Transverse colon (tissue), 4 donors: ENCODE measurements around the gene DEUP1. TPM values are rescaled to one million over a fixed set of nuclear protein-coding genes. Genes with fewer than 3 reads are reported as not detected.
"Not testable (repeated sequence)": the region's sequence is repeated elsewhere in the genome, so short reads cannot be mapped to it uniquely, and the experiment has no call there.

ENCODE experiments used
- DNase-seq: peaks from one replicate; pipeline ENCODE4 v3.0.0-alpha.2; 2019
- H3K27ac ChIP-seq, 4 donors: fragments of 200-600 bp; sonication (generic); 2 replicates each; pipeline ENCODE4 v1.5.1; 2016 to 2018; ENCODE audit warnings: inconsistent platforms in 4 of 4
- H3K27me3 ChIP-seq: fragments of 200-600 bp; sonication (generic); 2 replicates; pipeline ENCODE4 v1.5.1; 2017; ENCODE audit warnings: inconsistent platforms
- H3K36me3 ChIP-seq, 4 donors: fragments of 200-600 bp; sonication (generic); 2 replicates each; pipeline ENCODE4 v1.5.1; 2017 to 2019; ENCODE audit warnings: inconsistent platforms in 4 of 4
- H3K4me1 ChIP-seq, 4 donors: fragments of 200-600 bp; sonication (generic); 2 replicates each; pipeline ENCODE4 v1.5.1; 2017 to 2020; ENCODE audit warnings: inconsistent platforms in 4 of 4
- H3K4me3 ChIP-seq, 4 donors: fragments of 200-600 bp; sonication (generic); 1 replicate in 1 of 4; 2 replicates in 3 of 4; pipeline versions ENCODE4 v1.5.1 to v1.6.1; 2017 to 2019; ENCODE audit warnings: inconsistent platforms in 4 of 4
- H3K9me3 ChIP-seq, 2 donors: fragments of 200-600 bp; sonication (generic); 2 replicates each; pipeline ENCODE4 v1.5.1; 2017 to 2019; ENCODE audit warnings: inconsistent platforms in 2 of 2
- EP300 ChIP-seq: sonication (generic); formaldehyde crosslinking; IDR thresholded peaks from one replicate; pipeline ENCODE4 v1.6.1; 2017; ENCODE audit warnings: antibody characterized with exemption, low read depth
- POLR2A ChIP-seq: fragments of 450-650 bp; IDR thresholded peaks from one replicate; pipeline ENCODE4 v1.6.1; 2016; ENCODE audit warnings: antibody characterized with exemption, mild to moderate bottlenecking, moderate library complexity
- POLR2AphosphoS5 ChIP-seq, 3 donors: sonication (generic); formaldehyde crosslinking; IDR thresholded peaks; one replicate each; pipeline ENCODE4 v1.6.1; 2016; ENCODE audit warnings: antibody characterized with exemption in 3 of 3
- WGBS, 2 donors: methylation state at CpG; one replicate each; pipeline ENCODE4 v1.1.5; 2018; ENCODE audit warnings: low coverage in 1 of 2; 5-methylcytosine and 5-hydroxymethylcytosine counted together
- in situ Hi-C, 4 donors: fragments of 200-750 bp; cut with MboI; loops; one replicate each; pipeline versions ENCODE4 v1.15.0 to v1.15.1; 2017; ENCODE audit warnings: low sequenced_read_pairs in 3 of 4, low pct_ligation_motif_present in 1 of 4, low pct_unique_long_range_greater_than_20kb in 1 of 4
- intact Hi-C: fragments of 100-400 bp; cut with DNase I; formaldehyde crosslinking; loops from one replicate; pipeline ENCODE4 v1.15.1; 2023; ENCODE audit warnings: low total_unique reads
- total RNA-seq, 4 donors: library from RNA; depleted of rRNA; stranded (reverse); fragments of >200 nt; gene quantifications; one replicate each; pipeline ENCODE4 v1.1.0, GENCODE V29; 2016
- TF ChIP-seq, protein P1 (sequence below), 5 experiments: fragments of 200-600 bp in 3 of 5; fragments of 450-650 bp in 2 of 5; sonication (generic) in 3 of 5; IDR thresholded peaks; 1 replicate in 2 of 5; 2 replicates in 3 of 5; pipeline ENCODE4 v1.5.1; 2016 to 2017; ENCODE audit warnings: antibody characterized with exemption in 5 of 5, inconsistent platforms in 3 of 5, mild to moderate bottlenecking in 2 of 5, moderate library complexity in 1 of 5

DEUP1 gene
- total RNA-seq, 4 donors from 2014 or later: not detected

DNA sequence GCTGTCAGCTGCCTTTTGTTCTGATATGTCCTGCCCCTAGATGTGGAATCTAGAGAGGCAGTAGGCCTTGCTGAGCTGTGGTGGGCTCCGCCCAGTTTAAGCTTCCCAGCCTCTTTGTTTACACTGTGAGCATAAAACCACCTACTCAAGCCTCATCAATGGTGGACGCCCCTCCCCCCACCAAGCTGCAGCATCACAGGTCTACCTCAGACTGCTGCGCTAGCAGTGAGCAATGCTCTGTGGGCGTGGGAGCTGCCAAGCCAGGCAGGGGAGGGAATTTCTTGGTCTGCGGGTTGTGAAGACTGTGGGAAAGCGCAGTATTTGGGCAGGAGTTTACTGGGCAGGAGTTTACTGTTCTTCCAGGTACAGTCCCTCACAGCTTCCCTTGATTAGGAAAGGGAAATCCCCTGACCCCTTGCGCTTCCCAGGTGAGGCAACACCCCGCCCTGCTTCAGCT, 114.1 kb downstream of the DEUP1 start:
- in situ Hi-C loops (no loop called here), intact Hi-C loops (no loop called here)
- TF ChIP-seq, protein P1, sequence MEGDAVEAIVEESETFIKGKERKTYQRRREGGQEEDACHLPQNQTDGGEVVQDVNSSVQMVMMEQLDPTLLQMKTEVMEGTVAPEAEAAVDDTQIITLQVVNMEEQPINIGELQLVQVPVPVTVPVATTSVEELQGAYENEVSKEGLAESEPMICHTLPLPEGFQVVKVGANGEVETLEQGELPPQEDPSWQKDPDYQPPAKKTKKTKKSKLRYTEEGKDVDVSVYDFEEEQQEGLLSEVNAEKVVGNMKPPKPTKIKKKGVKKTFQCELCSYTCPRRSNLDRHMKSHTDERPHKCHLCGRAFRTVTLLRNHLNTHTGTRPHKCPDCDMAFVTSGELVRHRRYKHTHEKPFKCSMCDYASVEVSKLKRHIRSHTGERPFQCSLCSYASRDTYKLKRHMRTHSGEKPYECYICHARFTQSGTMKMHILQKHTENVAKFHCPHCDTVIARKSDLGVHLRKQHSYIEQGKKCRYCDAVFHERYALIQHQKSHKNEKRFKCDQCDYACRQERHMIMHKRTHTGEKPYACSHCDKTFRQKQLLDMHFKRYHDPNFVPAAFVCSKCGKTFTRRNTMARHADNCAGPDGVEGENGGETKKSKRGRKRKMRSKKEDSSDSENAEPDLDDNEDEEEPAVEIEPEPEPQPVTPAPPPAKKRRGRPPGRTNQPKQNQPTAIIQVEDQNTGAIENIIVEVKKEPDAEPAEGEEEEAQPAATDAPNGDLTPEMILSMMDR (IDR thresholded peaks at IDR 0.05): no peak
- no peaks in the 10 kb centered on the region for H3K9me3 ChIP-seq
- H3K27me3 ChIP-seq: no peaks in the 10 kb centered on the region
- WGBS, 2 donors: 73% methylated on average over 8 of the region's 8 CpGs; no CpG with 5 or more reads in 1 of the 2 donors
- H3K4me3 ChIP-seq: no peak overlapping the region
- no peaks in the 10 kb centered on the region for H3K4me1 ChIP-seq
- no peak for DNase-seq
- H3K36me3 ChIP-seq: no peaks in the 10 kb centered on the region
- H3K27ac ChIP-seq: no peak overlapping the region

DNA sequence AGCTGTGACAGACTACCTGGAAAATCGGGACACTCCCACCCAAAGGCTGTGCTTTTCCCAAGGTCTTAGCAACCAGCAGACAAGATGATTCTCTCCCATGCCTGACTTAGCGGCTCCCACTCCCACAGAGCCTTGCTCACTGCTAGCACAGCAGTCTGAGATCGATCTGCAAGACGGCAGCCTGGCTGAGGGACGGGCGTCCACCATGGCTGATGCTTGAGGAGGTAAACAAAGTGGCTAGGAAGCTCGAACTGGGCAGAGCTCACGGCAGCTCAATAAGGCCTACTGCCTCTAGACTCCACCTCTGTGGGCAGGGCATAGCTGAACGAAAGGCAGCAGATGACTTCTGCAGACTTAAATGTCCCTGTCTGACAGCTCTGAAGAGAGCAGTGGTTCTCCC, 127.7 kb downstream of the DEUP1 start:
- DNase-seq: no peak
- TF ChIP-seq POLR2A (no peak), POLR2AphosphoS5 (IDR thresholded peaks at IDR 0.05) (no peak), EP300 (no peak)
- TF ChIP-seq, protein P1 (IDR thresholded peaks at IDR 0.05): no peak
- Histone ChIP-seq H3K4me1 (no peaks in the 10 kb centered on the region), H3K4me3 (no peak overlapping the region), H3K27me3 (no peaks in the 10 kb centered on the region), H3K27ac (no peak overlapping the region), H3K9me3 (no peaks in the 10 kb centered on the region), H3K36me3 (no peaks in the 10 kb centered on the region)
- intact Hi-C loops (no loop called here), in situ Hi-C loops (no loop called here)
- 93% methylated on average over 7 of the region's 9 CpGs; no CpG with 5 or more reads in 1 of the 2 donors for WGBS, 2 donors

DNA sequence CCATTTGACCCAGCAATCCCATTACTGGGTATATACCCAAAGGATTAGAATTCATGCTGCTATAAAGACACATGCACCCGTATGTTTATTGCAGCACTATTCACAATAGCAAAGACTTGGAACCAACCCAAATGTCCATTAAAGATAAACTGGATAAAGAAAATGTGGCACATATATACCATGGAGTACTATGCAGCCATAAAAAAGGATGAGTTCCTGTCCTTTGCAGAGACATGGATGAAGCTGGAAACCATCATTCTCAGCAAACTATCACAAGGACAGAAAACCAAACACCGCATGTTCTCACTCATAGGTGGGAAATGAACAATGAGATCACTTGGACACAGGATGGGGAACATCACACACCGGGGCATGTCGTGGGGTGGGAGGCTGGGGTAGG, 133.1 kb downstream of the DEUP1 start:
- DNase-seq, H3K36me3 ChIP-seq, H3K27ac ChIP-seq, H3K4me1 ChIP-seq, H3K27me3 ChIP-seq, in situ Hi-C loops, H3K9me3 ChIP-seq, H3K4me3 ChIP-seq: not testable (repeated sequence)
- intact Hi-C loops: loop anchor here (10.0 kb wide), 1 partner anchor 1961 kb away; no protein-coding TSS in a partner anchor
- WGBS, 2 donors: 70 to 88% methylated on average over 4 of the region's 4 CpGs

DNA sequence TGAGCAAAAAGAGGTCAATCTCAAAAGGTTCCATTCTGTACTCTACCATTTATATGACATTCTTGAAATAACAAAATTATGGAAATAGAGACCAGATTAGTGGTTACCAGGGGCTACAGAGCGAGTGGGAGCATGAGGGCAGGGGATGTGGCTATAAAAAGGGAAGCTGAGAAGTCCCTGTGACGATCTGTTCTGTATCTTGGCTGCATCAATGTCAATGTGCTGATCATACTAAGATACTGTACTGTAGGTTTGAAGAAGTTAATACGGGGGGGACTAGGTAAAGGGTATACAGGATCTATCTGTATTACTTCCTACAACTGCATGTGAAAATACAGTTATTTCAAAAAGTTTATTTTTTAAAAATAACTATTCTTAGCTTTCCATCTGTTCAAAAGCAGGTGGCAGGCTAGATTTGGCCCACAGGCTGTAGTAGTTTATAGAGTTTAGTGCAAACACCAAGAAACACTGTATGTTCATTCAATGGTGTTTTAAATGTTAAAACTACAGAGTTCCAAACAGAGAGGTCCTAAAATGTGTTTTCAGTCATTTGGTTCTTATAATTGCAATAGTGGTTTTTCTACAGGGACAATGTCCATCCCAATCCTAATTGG, 134.5 kb downstream of the DEUP1 start:
- H3K4me3 ChIP-seq: no peak overlapping the region
- no peaks in the 10 kb centered on the region for H3K27me3 ChIP-seq
- DNase-seq: no peak
- WGBS, 2 donors: 55 to 80% methylated on average over 2 to 3 of the region's 3 CpGs
- H3K4me1 ChIP-seq: no peaks in the 10 kb centered on the region
- H3K9me3 ChIP-seq: no peaks in the 10 kb centered on the region
- no peaks in the 10 kb centered on the region for H3K36me3 ChIP-seq
- no peak overlapping the region for H3K27ac ChIP-seq
- no peak for TF ChIP-seq POLR2A
- no peak for TF ChIP-seq POLR2AphosphoS5 (IDR thresholded peaks at IDR 0.05)
- TF ChIP-seq, protein P1 (IDR thresholded peaks at IDR 0.05): no peak
- no peak for TF ChIP-seq EP300
- in situ Hi-C loops: no loop called here
- intact Hi-C loops: loop anchor here (10.0 kb wide), 1 partner anchor 1960 kb away; no protein-coding TSS in a partner anchor

DNA sequence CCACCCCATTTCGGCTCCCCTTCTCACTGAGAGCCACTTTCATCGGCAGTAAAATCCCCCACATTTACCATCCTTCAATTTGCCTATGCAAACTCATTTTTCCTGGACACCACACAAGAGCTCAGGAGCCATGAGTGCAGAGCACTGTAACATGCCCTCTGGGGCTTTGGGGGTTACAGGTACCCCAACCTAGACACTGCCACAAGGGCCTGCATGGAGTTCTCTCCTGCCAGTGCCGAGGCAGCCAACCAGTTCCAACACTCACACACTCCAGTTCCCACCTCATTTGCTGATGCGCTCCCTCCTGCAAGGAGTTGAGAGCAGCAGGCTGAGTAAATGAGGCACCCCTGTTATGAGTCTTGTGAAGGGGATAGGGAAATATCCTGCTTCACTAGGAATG, 136.5 kb downstream of the DEUP1 start:
- in situ Hi-C loops (no loop called here), intact Hi-C loops (loop anchor here (10.0 kb wide), 1 partner anchor 1958 kb away; no protein-coding TSS in a partner anchor)
- H3K27me3 ChIP-seq: no peaks in the 10 kb centered on the region
- H3K36me3 ChIP-seq: no peaks in the 10 kb centered on the region
- H3K27ac ChIP-seq: no peak overlapping the region
- no peak overlapping the region for H3K4me3 ChIP-seq
- DNase-seq: no peak
- no peaks in the 10 kb centered on the region for H3K9me3 ChIP-seq
- 84% methylated on average over 3 to 4 of the region's 4 CpGs for WGBS, 2 donors
- no peak for TF ChIP-seq POLR2AphosphoS5 (IDR thresholded peaks at IDR 0.05)
- no peak for TF ChIP-seq EP300
- TF ChIP-seq, protein P1 (IDR thresholded peaks at IDR 0.05): no peak
- no peak for TF ChIP-seq POLR2A
- no peaks in the 10 kb centered on the region for H3K4me1 ChIP-seq
